HUDEP-2 (cell line): ENCODE results near the gene ANKRD31.

Experiments
- DNase-seq, 76 experiments: peaks; one replicate each; lab custom pipeline; 2025; ENCODE audit not compliant: unreplicated experiment in 76 of 76; lab: John Stamatoyannopoulos, UW

The ANKRD31 gene

DNA sequence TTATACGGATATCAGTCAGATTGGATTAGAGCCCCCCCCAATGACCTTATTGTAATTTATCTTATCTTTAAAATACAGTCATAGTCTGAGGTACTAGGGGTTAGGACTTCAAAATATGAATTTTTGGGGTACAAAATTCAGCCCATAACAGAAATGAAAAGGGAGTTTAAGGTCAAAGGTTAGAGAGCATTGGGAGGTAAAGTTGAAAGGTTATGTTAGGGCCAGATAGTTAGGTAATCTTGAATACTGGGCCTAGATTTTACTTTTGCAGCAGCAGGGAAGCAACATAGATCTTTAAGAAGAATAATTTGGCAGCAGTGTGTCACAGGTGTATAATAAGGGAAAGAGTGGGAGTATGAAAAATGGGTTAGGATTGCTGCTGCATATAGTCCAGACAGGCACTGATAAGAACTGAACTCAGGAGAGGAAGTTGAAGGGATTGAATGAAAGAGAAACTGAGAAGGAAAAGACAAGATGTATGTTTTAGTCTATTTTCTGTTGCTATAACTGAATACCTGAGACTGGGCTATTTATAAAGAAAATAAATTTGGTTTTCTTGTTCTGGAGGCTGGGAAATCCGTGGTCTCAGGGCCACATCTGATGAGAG, 173.7 kb downstream of the ANKRD31 start:
- no peak for DNase-seq

DNA sequence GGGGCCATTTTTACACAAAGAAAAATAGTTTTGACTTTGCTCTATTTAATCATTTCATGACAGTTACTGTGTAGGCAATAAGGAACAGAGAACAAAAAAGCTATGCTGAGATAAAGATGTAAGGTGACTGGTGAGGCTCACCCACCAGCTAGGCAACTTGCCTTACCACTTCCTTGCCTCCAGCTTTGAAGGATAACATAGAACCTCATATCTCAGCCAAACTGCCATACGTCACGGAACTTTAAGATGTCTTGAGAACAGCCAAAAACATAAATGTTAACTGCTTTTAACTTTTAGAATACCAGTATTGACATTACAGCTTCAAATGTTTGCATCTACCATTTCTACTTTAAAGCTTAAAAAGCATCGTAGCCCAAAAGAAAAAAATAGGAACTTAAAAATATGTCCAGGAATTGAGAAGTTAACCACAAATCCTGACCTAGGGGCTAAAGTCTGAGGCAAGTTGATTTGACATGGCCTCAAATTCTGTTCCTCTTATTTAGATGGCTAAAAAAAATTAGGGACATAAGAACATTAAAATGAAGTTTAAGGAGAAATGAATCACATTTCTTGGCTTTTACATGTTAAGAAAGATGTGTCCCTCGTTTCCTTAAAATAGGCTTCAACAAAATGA, 176.6 kb downstream of the ANKRD31 start:
- no peak for DNase-seq

GRCh38 chr5:75058986-75059535, 177.6 kb downstream of the ANKRD31 start:
- no peak for DNase-seq

GRCh38 chr5:75057561-75057960, 179.1 kb downstream of the ANKRD31 start:
- DNase-seq = no peak

GRCh38 chr5:75055727-75056144, 180.9 kb downstream of the ANKRD31 start:
- DNase-seq = no peak

DNA sequence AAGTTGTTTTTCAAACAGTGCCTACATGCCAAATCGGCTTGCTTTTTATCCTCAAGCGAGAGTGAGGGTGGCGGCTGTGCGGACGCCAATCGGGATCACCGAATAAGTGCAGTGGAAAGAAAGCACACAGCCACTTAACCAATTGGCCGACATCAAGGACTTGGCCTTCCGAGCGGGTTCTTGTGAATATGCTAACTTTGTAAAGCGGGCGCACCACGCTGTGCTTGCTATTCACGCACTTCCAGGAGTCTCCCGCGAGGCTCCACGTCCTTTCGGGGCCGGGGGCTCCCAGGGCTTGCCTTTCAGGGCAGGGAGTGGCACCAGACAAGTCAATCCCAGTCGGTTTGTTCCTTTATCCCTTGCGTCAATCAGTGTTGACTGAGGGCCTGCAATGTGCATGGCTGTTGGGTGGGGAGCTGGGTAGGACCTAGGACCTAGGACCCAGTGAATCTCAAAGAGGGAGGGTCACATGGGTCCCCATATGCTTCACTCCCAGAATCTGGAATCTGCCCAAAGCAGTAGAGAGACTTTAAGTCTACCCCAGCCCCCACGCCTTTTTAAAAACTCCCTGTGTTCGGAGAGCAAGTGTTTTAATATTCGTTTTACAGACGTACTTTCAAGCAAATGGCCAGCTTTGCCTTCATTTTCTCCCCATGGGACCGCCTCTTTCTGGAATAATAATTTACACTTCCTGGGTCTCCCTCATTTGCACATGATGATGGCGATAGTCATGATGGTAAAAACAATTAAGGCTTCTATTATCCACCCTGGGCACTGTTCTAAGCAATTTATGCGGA, 182.3 kb downstream of the ANKRD31 start:
- DNase-seq = no peak

GRCh38 chr5:75053304-75054133, 183.2 kb downstream of the ANKRD31 start:
- peak in 12 of 76 experiments; percentile 2 to 19 (median 8) for DNase-seq

DNA sequence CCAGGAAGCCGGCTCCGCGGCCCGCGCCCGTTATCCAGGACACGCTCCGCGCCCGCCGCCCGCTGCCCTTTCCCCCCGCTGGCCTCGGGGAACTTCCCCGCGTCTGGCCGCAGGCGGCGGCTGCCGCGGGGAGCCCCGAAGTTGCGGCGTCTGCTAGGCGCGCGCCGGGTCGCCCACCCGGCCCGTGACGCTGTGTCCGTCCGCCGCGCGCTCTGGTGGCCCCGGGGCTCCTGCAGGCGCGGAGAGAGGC, 183.7 kb downstream of the ANKRD31 start:
- DNase-seq = peak in 1 of 76 experiments; percentile 11

DNA sequence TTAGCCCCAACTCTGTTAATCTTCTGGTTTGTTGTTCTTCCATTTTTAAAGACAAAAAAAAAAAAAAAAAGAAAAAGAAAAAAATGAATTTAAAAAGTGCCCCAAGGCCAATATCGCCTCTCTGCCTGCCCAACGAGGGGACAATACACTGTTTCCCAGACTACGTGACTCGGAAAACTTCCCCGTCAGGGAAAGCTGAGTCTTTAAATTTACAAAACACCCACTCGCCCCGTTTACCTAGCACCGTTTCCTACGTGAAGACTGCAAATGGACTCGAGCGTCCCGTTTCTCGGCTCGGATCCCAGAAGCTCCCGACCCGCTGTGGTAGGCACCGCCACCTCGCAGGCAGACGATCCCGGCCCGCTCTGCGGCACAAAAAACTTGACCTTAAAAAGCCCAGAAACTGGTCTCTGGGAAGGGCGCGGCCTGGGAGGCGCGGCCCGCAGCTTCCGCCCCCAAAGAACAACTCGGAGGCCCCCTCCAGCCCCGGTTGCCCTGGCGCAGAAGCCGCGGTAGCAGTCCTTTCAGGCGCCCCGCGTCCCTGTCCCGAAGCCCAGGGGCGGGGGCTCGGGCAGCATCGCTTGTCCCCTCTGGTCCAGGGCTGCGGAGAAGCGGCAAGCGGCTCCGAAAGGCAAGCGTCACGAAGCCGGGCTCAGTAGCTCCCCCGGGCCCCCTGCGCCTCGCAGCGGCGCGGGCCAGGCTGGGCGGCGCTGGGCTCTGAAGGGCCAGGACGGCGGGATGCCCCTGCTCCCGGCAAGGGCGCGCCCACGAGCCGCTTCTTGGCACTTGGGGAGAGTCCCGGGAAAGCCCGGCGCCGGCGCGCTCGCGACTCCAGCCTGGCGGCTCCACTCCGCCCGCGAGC, 184.3 kb downstream of the ANKRD31 start, which contains the start of gene GCNT4:
GCNT4 (minus strand) TSS at position 367 of the 862 bp plus-strand sequence. CDS start 22,521 bp downstream, outside the sequence.
- no peak for DNase-seq

DNA sequence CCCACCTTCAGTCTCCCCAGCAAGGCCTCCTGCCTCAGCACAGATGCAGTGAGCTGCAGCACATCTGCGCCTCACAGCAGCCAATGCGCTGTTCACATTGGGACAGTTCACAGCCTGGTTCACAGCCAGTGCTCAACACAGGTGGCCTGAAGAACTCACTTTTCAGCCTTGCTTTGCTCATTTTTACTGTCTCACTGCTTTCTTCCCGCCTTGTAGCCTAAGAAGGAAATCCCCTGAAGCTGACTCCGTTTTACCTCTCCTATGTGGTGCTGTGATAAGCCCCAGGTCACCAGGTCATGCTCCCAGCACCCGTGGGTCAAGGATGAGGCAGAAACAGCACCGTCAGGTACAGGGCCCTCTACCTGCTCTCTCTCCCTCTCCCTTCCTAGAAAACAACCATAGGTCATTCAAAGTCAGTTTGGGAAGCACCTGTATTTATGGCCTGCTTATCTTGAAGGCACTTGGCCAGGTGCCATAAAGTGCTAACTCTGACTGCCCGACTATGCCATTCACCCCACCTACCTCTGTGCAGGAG, 185.4 kb downstream of the ANKRD31 start:
- DNase-seq = no peak

GRCh38 chr5:75050415-75050814, 186.3 kb downstream of the ANKRD31 start:
- peak in 3 of 76 experiments; percentile 5 to 10 (median 9) for DNase-seq

- peak in 42 of 76 experiments; percentile 3 to 52 (median 20) for DNase-seq
These were observed 187.0 kb downstream of the ANKRD31 start for GRCh38 chr5:75049456-75050351.

DNA sequence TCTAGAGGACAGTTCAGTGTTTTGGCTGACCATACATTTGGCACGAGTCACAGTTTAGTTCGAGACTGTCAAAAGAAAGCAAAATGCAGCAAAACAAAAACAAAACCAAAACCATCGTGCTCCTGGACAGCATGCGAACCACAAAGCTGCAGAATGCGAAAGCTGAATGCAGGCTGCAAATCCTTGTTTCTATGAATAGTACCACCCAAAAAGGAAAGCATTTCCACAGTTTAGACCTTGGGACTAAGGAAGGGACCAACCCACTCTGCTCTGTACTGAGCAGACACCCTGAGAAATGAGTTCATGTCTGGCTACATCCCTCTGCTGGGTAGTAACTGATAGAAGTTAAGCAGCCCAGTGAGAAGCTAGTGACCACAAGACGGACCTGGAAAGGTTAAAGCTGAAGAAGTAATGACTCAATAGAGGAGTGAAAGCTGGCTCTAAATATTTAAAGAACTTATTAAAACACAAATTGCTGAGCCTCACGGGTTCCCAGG, 188.2 kb downstream of the ANKRD31 start:
- no peak for DNase-seq

GRCh38 chr5:75047356-75047755, 189.3 kb downstream of the ANKRD31 start:
- DNase-seq = no peak

- DNase-seq = no peak
These were observed 190.1 kb downstream of the ANKRD31 start for GRCh38 chr5:75046366-75047142.

- DNase-seq = no peak
These were observed 191.6 kb downstream of the ANKRD31 start for GRCh38 chr5:75045071-75045470.

GRCh38 chr5:75044406-75044805, 192.3 kb downstream of the ANKRD31 start:
- no peak for DNase-seq
